Measurements from ENCODE around the gene ETV3L.
A peak's percentile ranks its signal among the peaks of the same experiment; 100 is the strongest.

The ETV3L gene

DNA sequence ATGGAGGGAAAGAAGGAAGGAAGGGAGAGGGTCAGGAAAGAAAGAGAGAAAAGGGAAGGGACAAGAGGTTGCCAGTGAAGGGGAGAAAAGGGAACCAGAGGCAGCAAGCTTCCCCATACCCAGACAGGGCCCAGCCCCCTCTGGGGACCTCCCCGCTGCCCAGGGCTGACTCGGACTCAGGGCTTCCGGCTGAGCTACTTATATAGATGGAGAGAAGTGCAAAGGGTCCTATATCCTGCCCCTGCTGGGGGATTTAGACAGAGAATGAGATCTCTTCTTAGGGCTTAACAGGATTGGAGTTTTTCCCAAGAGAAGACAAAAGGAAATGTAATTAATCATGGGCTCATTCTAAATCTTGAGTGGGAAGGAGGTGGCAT, at the start of gene ETV3L:
Gene ETV3L, minus strand, starts transcription at position 176 of the 377 bp plus-strand sequence. CDS start 285 bp downstream, outside the sequence.
- DNase-seq: no peak

DNA sequence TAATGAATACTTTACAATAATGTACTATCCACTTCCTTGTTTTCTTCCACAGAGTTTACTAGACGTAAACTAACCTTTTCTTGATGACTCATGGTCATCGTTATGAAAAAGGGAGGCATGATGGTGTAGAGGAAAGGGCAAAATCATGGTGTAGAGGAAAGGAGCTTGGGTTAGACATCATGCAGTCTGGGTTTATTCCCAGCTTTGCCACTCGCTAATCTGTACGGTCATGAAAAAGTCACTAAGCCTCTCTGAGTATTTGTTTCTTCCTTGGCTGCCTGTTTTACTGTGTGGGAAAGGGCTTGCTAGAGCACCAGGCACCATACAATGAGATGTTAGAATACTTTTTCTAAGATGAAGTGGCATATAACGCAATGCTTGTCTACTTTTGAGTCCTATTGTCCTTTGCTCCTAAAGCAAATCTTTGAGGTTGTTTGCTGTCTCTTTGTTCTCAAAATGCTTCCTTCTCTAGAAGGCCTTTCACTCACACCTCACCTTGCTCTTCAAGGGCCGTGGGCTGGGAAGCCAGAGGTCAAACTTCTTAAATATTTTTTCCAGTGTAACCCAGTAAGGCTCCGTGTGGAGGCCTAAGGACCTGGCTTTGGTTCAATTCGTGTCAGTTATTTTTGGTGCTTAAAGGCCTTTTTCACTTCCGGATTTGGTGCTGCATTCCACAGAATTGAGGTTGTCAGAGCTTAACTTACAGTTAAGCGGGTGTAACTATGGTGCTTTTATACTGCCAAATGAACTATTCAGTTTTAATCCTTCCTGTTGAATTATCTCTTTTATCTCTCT, 48.5 kb upstream of the ETV3L start:
- no peak for DNase-seq

- no peak for DNase-seq
Measured at GRCh38 chr1:157147037-157147436, 47.4 kb upstream of the ETV3L start.

- DNase-seq: no peak
Measured at GRCh38 chr1:157146244-157146643, 46.6 kb upstream of the ETV3L start.

GRCh38 chr1:157145076-157145475, 45.5 kb upstream of the ETV3L start:
- no peak for DNase-seq

GRCh38 chr1:157144509-157144908, 44.9 kb upstream of the ETV3L start:
- DNase-seq: no peak

GRCh38 chr1:157142765-157143423, 43.3 kb upstream of the ETV3L start:
- DNase-seq: peak; percentile 11

DNA sequence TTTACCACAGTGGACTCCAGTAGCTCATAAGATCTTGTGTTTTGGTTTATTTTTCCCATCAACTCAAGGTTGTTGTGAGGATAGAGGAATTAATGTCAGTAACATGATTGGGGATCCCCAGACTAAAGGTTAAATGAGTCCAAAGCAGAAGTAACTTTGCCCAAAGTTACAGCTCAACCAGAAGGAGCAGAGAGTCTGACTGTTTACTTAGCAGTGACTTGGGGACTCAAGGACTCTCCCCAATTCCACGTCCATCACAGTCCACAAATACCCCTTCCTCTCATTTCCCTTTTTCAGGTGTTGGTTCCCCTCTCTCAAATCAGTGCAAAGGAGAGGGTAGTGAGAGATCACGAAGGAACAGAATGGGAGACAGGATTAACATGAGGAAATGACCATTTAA, 42.6 kb upstream of the ETV3L start:
- no peak for DNase-seq

GRCh38 chr1:157141212-157141855, 41.7 kb upstream of the ETV3L start:
- DNase-seq: no peak

- peak; percentile 54 for DNase-seq
Measured at GRCh38 chr1:157140063-157140588, 40.5 kb upstream of the ETV3L start.

- DNase-seq: no peak
Measured at GRCh38 chr1:157139052-157139715, 39.6 kb upstream of the ETV3L start.

GRCh38 chr1:157138220-157139051, 38.8 kb upstream of the ETV3L start, which contains the start of gene ETV3:
TSS of gene ETV3 (minus strand) at chr1:157138395. CDS start at chr1:157136352, 2,043 bp downstream.
- DNase-seq: peak; percentile 93

DNA sequence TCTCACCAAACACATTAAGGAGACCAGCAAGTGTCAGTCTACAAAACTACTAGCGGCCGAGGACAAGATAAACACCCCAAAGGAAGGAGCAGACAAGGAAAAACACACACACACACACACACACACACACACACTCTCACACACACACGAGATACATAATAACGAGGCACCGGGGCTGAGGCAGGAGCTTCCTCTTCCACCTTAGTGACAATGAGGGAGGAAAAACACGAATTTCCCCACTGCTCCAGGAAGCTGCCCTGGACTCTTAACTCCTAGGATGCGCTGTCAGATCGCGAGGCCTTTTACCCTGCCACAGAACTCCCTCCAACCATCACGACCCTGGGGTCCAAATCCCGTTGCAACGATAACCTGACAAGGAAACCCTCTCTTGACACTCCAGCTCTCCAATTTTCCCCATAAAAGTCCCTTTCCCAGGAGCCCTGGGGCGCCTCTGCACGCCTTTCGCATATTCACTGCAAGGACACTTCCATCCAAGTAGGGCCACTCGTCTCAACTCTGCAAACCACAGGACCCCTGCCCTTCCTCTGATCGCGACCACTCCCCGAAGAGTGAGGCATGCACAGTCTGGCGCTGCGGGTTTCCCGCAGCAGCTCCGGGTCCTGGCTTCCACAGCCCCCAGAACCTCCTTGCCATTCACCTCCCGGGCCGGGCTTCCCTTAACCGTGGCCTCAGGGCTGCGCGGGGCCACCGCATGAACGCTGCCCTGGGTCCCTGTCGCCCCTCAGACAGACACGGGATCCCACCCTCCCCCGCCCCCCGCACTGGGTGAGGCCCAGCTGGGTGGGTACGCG, 38.0 kb upstream of the ETV3L start:
- DNase-seq: peak; percentile 30

GRCh38 chr1:157137046-157137407, 37.4 kb upstream of the ETV3L start:
- DNase-seq: no peak

GRCh38 chr1:157136133-157136532, 36.5 kb upstream of the ETV3L start:
- DNase-seq: peak; percentile 20

GRCh38 chr1:157135646-157136045, 36.0 kb upstream of the ETV3L start:
- peak; percentile 13 for DNase-seq

- DNase-seq: no peak
Measured at GRCh38 chr1:157135070-157135469, 35.5 kb upstream of the ETV3L start.

DNA sequence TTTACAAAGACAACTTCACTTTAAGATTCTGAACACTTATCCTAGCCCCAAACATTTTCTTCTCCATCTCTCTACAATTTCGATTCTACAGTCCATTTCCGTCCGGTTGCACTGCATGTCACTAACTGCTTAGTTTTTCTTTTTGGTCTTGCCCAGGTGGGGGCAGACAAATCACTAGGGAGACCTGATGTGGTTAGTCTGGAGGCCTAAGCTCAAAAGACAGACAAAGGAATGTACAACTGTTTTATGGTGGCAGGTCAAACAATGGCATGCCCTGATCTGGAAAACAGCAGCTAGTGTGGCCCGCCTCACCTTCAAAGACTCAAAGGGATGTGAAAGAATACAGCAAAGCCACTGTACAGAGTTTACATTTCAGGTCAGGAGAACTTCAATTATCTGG, 34.8 kb upstream of the ETV3L start:
- no peak for DNase-seq

- peak; percentile 65 for DNase-seq
Measured at GRCh38 chr1:157133426-157133825, 33.8 kb upstream of the ETV3L start.

- DNase-seq: no peak
Measured at GRCh38 chr1:157132616-157133167, 33.1 kb upstream of the ETV3L start.

- DNase-seq: no peak
Measured at GRCh38 chr1:157132111-157132510, 32.5 kb upstream of the ETV3L start.
